HT-29 (cell line): Measurements from ENCODE around the gene TAS2R14. TPM values are rescaled to one million over a fixed set of nuclear protein-coding genes. Genes with fewer than 3 reads are reported as not detected.

Experiments
- DNase-seq: peaks from one replicate; pipeline ENCODE4 v3.0.0-alpha.2; 2015; ENCODE audit warnings: low spot score
- total RNA-seq: library from RNA; depleted of rRNA; stranded (reverse); fragments of >200 nt; shearing (Covaris generic); gene quantifications from 2 replicates; pipeline ENCODE4 v1.2.3, GENCODE V29; 2014; rRNA removed

Gene TAS2R14
- total RNA-seq, 1 experiment from 2014 or later, result 1.8 TPM

- no peak for DNase-seq
Observed at GRCh38 chr12:10904686-10905085, 34.4 kb downstream of the TAS2R14 start.

DNA sequence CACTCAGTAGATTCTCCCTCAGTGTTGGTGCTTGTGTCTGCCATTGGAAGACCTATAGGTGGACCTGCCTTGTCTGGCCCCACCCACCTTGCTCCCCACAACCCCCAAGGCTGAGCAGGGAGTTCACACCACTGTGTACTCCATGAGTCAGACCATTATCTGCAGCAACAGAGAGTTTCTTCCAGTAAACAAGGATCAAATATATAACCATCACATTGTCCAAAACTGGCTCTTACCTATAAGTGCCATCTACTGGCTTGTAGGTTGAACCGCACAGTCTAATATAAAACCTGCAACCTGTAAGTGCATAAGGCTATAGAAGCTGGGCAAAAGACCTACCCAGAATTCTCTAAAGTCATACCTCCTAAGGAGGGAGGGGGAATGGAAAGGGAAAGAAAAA, 37.6 kb downstream of the TAS2R14 start:
- DNase-seq, result no peak

DNA sequence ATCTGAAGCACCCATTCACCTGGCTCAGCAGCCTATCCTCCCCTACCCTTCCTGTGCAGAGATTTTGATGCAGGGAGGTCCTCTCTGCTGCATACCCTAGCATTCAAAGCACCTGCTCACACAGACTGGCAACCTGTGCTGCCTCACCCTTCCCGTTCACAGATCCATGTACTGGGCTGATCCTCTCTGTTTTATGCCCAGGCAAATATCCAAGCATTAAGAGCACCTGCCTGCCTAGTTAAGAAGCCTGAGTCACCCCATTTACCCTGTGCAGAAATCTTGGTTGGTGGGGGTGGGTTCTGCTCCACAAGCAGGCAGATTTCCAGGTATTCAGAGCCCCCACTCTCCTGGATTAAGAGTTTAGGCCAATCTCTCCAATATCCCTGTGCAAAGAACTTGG, 38.1 kb downstream of the TAS2R14 start:
- no peak for DNase-seq

GRCh38 chr12:10900530-10900929, 38.5 kb downstream of the TAS2R14 start:
- no peak for DNase-seq

DNA sequence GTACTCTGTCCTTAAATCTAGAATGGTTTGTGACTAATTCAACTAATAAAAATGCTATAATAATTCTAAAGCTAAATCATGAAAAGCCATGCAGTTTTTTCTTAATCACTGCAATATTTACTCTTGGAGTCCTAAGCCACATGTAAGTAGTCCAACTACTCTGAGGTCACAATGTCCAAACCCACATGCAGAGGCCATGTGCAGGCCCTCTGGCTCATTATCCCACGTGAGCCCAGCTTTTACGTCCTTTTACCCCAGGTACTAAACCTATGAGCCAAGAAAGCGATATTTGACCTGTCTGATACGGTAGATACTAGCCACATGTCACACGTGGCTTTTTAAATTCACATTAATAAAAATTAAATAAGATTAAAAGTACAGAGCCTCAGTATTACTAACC, 42.2 kb downstream of the TAS2R14 start:
- no peak for DNase-seq

GRCh38 chr12:10891937-10892336, 47.1 kb downstream of the TAS2R14 start:
- no peak for DNase-seq

DNA sequence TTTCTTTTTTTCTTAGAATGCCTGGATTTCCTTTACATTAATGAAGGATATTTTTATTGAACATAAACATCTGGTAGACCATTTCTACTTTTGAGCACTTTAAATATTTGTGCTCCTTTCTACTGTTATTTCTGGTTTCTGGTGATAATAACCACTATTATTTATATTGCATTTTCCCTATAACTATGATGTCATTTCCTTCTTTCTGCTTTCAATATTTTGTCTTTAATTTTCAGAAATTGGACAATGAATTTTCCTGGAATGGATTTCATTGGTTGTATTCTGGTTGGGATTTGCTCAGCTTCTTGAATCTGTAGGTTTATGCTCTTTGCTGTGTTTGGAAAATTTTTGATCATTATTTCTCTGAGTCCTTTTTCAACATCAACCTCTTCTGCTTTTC, 49.8 kb downstream of the TAS2R14 start:
- no peak for DNase-seq

Other genes with a start within 250 kb of the TAS2R14 start
- gene YBX3, start 215.9 kb downstream of the TAS2R14 start, total RNA-seq, result 195 and 214 TPM in 2 replicates
- gene TAS2R7, start 136.6 kb downstream of the TAS2R14 start, total RNA-seq, result not detected in 2 replicates
- not detected in 2 replicates for gene TAS2R8, start 132.0 kb downstream of the TAS2R14 start, total RNA-seq
- gene TAS2R9, start 129.1 kb downstream of the TAS2R14 start, total RNA-seq, result 0.56 TPM in 1 of 2 replicates, not detected in the other
- 0.21 and 0.36 TPM in 2 replicates for gene TAS2R10, start 112.9 kb downstream of the TAS2R14 start, total RNA-seq
- gene PRR4, start 89.8 kb downstream of the TAS2R14 start, total RNA-seq, result 0.13 and 0.28 TPM in 2 replicates
- 13.8 and 17.4 TPM in 2 replicates for gene PRH1, start 55.0 kb downstream of the TAS2R14 start, total RNA-seq
- 0.16 and 0.46 TPM in 2 replicates for gene TAS2R13, start 29.7 kb downstream of the TAS2R14 start, total RNA-seq
- gene PRH2, start 10.0 kb downstream of the TAS2R14 start, total RNA-seq, result not detected in 2 replicates
- gene TAS2R50, start 47.6 kb upstream of the TAS2R14 start, total RNA-seq, result 0.26 and 0.99 TPM in 2 replicates
- gene TAS2R20, start 59.0 kb upstream of the TAS2R14 start, total RNA-seq, result 0.79 and 0.86 TPM in 2 replicates
- gene TAS2R19, start 83.4 kb upstream of the TAS2R14 start, total RNA-seq, result 1.6 and 3.3 TPM in 2 replicates
- 1.3 and 2.3 TPM in 2 replicates for gene TAS2R31, start 92.1 kb upstream of the TAS2R14 start, total RNA-seq
- 0.31 and 0.76 TPM in 2 replicates for gene TAS2R46, start 123.0 kb upstream of the TAS2R14 start, total RNA-seq
- gene TAS2R43, start 153.1 kb upstream of the TAS2R14 start, total RNA-seq, result 0.51 and 1.7 TPM in 2 replicates
- gene TAS2R30, start 195.4 kb upstream of the TAS2R14 start, total RNA-seq, result 0.79 and 0.86 TPM in 2 replicates
- 6.1 and 6.7 TPM in 2 replicates for gene SMIM10L1, start 231.9 kb upstream of the TAS2R14 start, total RNA-seq
- not detected in 2 replicates for gene TAS2R42, start 247.7 kb upstream of the TAS2R14 start, total RNA-seq